Stimulated activated effector memory CD8-positive, alpha-beta T cell treated with anti-CD3 and anti-CD28 coated beads, Interleukin-12 subunit alpha, Interleukin-12 subunit beta, amount 100 ng/mL, for 72 hours (primary cell): Measurements from ENCODE around the gene CTBP2.
"Not testable (repeated sequence)": the region's sequence is repeated elsewhere in the genome, so short reads cannot be mapped to it uniquely, and the experiment has no call there.

ENCODE experiments used
- ATAC-seq: fragments of 150-1000 bp; cut with Tn5 transposase; 2 replicates; pipeline ENCODE4 v1.10.0; 2021
- DNase-seq, 2 donors: peaks; one replicate each; pipeline ENCODE4 v3.0.0; 2021 to 2022; ENCODE audit warnings: low spot score in 2 of 2
- H3K27ac Mint-ChIP-seq: one replicate; pipeline ENCODE4 v1.8.0; 2022; ENCODE audit warnings: mild to moderate bottlenecking, mixed read lengths
- H3K36me3 Mint-ChIP-seq: one replicate; pipeline ENCODE4 v1.8.0; 2022; ENCODE audit warnings: mild to moderate bottlenecking, mixed read lengths
- H3K4me1 Mint-ChIP-seq: one replicate; pipeline ENCODE4 v1.8.0; 2022; ENCODE audit warnings: mixed read lengths
- H3K4me3 Mint-ChIP-seq: one replicate; pipeline ENCODE4 v1.8.0; 2022; ENCODE audit warnings: mild to moderate bottlenecking, mixed read lengths
- H3K9me3 Mint-ChIP-seq: one replicate; pipeline ENCODE4 v1.8.0; 2022; ENCODE audit warnings: mixed read lengths

The CTBP2 gene

GRCh38 chr10:125087191-125087896 lies 73.0 kb downstream of the CTBP2 start:
- Mint-ChIP-seq H3K4me1 (no peaks in the 10 kb centered on the region), H3K4me3 (no peak overlapping the region), H3K9me3 (no peaks in the 10 kb centered on the region), H3K27ac (no peak overlapping the region), H3K36me3 (no peaks in the 10 kb centered on the region)
- ATAC-seq (no peak), DNase-seq (no peak)

GRCh38 chr10:125086691-125087090 lies 73.7 kb downstream of the CTBP2 start:
- Mint-ChIP-seq H3K27ac (no peak overlapping the region), H3K4me3 (no peak overlapping the region), H3K4me1 (no peaks in the 10 kb centered on the region), H3K36me3 (no peaks in the 10 kb centered on the region), H3K9me3 (no peaks in the 10 kb centered on the region)
- no peak for DNase-seq
- no peak for ATAC-seq

- H3K4me1 Mint-ChIP-seq: no peaks in the 10 kb centered on the region
- DNase-seq (no peak), ATAC-seq (no peak)
- H3K27ac Mint-ChIP-seq: no peak overlapping the region
- H3K4me3 Mint-ChIP-seq: no peak overlapping the region
- H3K36me3 Mint-ChIP-seq: no peaks in the 10 kb centered on the region
- H3K9me3 Mint-ChIP-seq: no peaks in the 10 kb centered on the region
Observed at GRCh38 chr10:125085258-125086054, 74.9 kb downstream of the CTBP2 start.

DNA sequence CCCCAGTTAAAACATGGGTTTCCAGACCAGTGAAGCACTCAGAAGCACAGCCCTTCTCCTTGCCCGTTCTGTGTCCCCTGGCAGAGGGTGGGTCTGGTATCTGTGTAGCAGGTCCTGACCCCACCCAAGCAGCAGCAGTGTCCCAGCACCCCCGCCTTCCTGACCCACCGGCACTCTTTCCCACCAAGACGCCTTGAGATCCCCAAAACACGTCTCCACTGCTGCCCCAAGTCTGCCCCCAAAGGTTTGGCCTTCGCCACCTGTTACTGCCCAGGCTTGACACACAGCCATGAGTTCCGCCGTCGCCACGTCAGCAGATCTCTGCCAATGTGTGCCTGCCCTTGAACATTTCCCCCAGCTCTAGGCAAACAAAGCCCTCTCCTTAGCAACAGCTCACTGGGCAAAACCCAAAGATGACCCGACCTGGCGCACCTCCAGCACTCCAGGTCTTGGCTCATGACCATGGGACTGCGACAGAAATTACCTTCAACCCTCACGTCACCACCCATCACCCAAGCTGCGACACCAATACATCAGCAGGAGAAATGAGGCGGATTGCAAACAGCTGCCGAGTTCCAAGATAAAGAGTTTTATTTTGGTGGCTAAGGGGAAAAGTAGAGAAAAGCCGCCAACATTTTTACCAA lies 75.6 kb downstream of the CTBP2 start:
- Mint-ChIP-seq H3K4me1 (no peaks in the 10 kb centered on the region), H3K36me3 (no peaks in the 10 kb centered on the region), H3K27ac (no peak overlapping the region), H3K9me3 (no peaks in the 10 kb centered on the region), H3K4me3 (no peak overlapping the region)
- DNase-seq (no peak), ATAC-seq (no peak)

DNA sequence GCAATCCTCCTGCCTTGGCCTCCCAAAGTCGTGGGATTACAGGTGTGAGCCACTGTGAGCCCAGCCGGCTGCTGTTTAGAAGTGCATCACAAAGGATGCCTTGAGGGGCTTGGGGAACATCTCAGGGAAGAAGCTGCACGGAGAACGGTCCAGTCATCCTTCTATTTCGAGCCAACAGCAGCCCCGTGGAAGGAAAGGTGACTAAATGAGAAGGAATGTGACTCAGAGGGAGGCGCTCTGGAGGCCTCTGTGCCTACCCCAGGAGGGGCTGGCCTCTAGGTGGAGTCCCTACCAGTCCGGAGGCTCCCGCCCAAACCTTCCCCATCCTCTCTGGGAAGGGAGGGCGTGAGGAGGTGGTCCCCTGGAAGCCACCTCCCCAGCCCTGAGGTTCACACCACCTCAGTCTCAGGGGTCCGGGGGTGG lies 76.2 kb downstream of the CTBP2 start:
- DNase-seq (no peak), ATAC-seq (no peak)
- H3K4me3 Mint-ChIP-seq: no peak overlapping the region
- no peaks in the 10 kb centered on the region for H3K36me3 Mint-ChIP-seq
- no peaks in the 10 kb centered on the region for H3K9me3 Mint-ChIP-seq
- no peaks in the 10 kb centered on the region for H3K4me1 Mint-ChIP-seq
- no peak overlapping the region for H3K27ac Mint-ChIP-seq

GRCh38 chr10:125083576-125083920 lies 76.8 kb downstream of the CTBP2 start:
- Mint-ChIP-seq H3K36me3 (no peaks in the 10 kb centered on the region), H3K27ac (no peak overlapping the region), H3K4me1 (no peaks in the 10 kb centered on the region), H3K9me3 (no peaks in the 10 kb centered on the region), H3K4me3 (no peak overlapping the region)
- ATAC-seq (no peak), DNase-seq (no peak)

DNA sequence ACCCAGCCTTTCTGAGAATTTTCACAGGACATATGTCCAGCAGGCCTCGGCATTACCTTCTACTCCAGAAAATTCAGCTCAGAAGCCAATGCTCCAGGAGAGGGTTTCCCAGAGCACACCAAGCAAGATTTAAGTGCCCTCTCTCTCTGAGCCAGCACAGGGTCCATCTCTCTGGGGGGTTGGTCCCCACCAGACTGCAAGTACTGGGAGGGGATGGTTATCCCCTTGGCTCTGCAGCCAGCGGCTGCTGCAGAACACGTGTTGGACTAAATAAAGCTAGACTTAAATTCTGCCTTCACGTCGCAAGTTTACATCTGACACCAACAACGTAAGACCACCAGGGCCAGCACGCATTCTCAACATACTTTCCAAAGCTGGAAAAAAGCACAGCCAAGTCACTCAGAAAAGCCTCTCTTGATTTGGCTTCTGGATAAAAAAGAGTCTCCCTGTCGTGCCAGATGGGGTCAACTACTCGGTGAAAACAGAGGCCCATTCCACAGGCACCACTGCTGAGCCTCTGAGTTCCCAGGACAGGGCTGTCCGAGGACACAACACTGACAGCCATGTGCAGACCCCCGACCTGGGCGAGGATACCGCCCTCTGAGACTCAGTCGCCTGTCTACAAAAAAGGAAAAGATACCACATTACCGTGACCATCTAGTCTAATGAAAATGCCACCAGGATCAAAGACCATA lies 77.3 kb downstream of the CTBP2 start:
- Mint-ChIP-seq H3K4me1 (no peaks in the 10 kb centered on the region), H3K36me3 (no peaks in the 10 kb centered on the region)

DNA sequence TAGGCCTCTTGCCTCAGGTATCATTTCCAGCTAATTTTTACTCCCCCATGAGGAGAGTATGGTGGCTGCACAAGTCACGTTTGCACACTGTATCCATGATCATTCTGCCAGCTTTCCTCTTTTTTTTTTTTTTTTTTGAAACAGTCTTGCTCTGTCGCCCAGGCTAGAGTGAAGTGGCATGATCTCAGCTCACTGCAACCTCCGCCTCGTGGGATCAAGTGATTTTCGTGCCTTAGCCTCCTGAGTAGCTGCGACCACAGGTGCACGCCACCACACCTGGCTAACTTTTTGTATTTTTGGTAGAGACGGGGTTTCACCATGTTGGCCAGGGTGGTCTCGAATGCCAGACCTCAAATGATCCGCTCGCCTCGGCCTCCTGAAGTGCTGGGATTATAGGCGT lies 77.9 kb downstream of the CTBP2 start:
- DNase-seq, H3K36me3 Mint-ChIP-seq, H3K9me3 Mint-ChIP-seq, H3K27ac Mint-ChIP-seq, ATAC-seq, H3K4me3 Mint-ChIP-seq, H3K4me1 Mint-ChIP-seq: not testable (repeated sequence)

More for the DNA sequence above, 77.3 kb downstream of the CTBP2 start:
- ATAC-seq (no peak), DNase-seq (no peak)
- Mint-ChIP-seq H3K27ac (no peak overlapping the region), H3K9me3 (no peaks in the 10 kb centered on the region), H3K4me3 (no peak overlapping the region)

DNA sequence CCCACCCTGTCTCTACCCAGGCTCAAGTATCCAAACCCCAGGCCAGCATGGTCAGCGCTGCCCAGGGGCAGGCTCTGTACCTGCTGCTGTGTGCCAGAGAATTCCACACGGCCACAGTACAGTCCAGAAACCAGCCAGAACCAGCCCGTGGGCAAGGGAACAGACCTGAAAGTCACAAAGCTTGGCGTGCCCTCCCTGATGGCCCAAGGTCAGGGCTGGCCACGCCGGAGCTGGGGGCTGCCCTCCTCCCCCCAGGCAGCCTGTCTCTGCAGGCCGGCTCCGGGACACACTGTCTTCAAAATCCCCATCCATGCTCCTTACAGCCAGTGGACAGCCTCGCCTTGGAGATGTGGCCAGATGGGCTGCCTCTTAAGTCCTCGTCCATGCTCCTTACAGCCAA lies 78.4 kb downstream of the CTBP2 start:
- Mint-ChIP-seq H3K4me1 (no peaks in the 10 kb centered on the region), H3K27ac (no peak overlapping the region), H3K4me3 (no peak overlapping the region), H3K36me3 (no peaks in the 10 kb centered on the region), H3K9me3 (no peaks in the 10 kb centered on the region)
- ATAC-seq: no peak
- no peak for DNase-seq

GRCh38 chr10:125080984-125081383 lies 79.4 kb downstream of the CTBP2 start:
- Mint-ChIP-seq H3K9me3 (no peaks in the 10 kb centered on the region), H3K27ac (no peak overlapping the region), H3K36me3 (no peaks in the 10 kb centered on the region), H3K4me3 (no peak overlapping the region), H3K4me1 (no peaks in the 10 kb centered on the region)
- DNase-seq: no peak
- ATAC-seq: no peak

GRCh38 chr10:125080296-125080695 lies 80.1 kb downstream of the CTBP2 start:
- ATAC-seq (no peak), DNase-seq (no peak)
- Mint-ChIP-seq H3K36me3 (no peaks in the 10 kb centered on the region), H3K9me3 (no peaks in the 10 kb centered on the region), H3K27ac (no peak overlapping the region), H3K4me3 (no peak overlapping the region), H3K4me1 (no peaks in the 10 kb centered on the region)

DNA sequence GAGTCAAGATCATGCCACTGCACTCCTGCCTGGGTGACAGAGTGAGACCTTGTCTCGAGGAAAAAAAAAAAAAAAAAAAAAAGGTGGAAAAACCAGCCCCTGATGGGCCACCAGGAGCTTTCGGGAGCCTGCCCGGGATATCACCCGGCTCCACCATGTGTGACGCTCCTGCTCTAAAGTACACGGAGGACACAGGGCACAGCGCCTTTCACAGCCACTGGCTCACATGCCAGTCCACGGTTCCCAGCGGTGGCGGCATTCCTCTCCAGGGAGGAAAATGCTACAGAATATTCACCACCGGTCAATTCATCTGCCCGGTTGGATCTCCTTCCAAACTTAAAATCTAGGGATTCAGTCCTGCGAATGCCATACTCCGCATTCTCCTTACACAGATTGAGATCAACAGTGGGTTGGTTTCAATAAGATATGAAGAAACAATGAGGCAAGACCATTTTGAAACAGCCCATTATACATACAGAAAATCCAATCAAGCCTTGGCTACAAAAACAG lies 81.2 kb downstream of the CTBP2 start:
- no peaks in the 10 kb centered on the region for H3K36me3 Mint-ChIP-seq
- H3K4me3 Mint-ChIP-seq: no peak overlapping the region
- DNase-seq (no peak), ATAC-seq (no peak)
- H3K9me3 Mint-ChIP-seq: no peaks in the 10 kb centered on the region
- H3K27ac Mint-ChIP-seq: no peak overlapping the region
- H3K4me1 Mint-ChIP-seq: no peaks in the 10 kb centered on the region

- no peak for ATAC-seq
- Mint-ChIP-seq H3K36me3 (no peaks in the 10 kb centered on the region), H3K4me3 (no peak overlapping the region), H3K27ac (no peak overlapping the region), H3K9me3 (no peaks in the 10 kb centered on the region), H3K4me1 (no peaks in the 10 kb centered on the region)
- no peak for DNase-seq
Observed at GRCh38 chr10:125076891-125077541, 83.3 kb downstream of the CTBP2 start.

DNA sequence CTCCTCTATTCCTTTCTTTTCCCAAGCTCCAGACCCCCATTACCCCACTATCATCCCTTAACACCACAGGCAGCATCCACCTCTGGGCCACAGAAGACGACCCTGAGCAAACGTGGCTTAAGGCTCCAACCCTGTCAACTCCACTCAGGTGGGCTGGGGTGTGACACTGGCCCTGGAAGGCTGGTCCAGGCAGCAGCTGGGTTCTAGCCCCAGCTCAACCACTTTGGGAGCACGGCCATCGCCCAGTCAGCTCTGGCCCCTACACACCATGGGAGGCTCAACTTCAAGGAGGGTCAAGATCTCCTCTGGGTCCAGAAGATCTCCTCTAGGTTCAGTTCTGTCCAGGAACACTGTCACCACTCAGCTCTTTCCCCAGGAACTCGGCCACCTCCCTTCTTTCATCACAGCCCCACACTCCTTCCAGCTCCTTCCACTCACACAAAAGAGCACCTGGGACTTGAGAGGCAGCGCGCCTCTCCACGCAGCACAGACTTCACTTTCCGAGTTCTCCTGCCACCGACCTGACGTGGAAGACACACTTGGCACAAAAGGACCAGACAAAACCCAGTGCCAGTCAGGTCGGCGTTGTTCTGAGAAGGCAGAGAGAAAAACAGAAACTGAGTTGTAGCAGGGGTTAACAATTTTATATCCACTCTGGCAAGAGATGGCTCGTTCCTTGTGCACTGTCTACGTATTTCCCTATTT lies 84.1 kb downstream of the CTBP2 start:
- H3K36me3 Mint-ChIP-seq: no peaks in the 10 kb centered on the region
- no peaks in the 10 kb centered on the region for H3K9me3 Mint-ChIP-seq
- ATAC-seq: no peak
- no peak overlapping the region for H3K27ac Mint-ChIP-seq
- H3K4me1 Mint-ChIP-seq: no peaks in the 10 kb centered on the region
- DNase-seq: no peak
- H3K4me3 Mint-ChIP-seq: no peak overlapping the region
